Activated T-helper 9 cell treated with anti-CD3 and anti-CD28 coated beads, Interleukin-2, amount 50 U/mL, for 16 hours (primary cell): ENCODE results near the gene INTS2.
A peak's percentile ranks its signal among the peaks of the same experiment; 100 is the strongest.
"Not testable (repeated sequence)": the region's sequence is repeated elsewhere in the genome, so short reads cannot be mapped to it uniquely, and the experiment has no call there.

Experiments used
- DNase-seq: peaks from one replicate; pipeline ENCODE4 v3.0.0-alpha.2; 2020; ENCODE audit warnings: low read depth

The INTS2 gene

DNA sequence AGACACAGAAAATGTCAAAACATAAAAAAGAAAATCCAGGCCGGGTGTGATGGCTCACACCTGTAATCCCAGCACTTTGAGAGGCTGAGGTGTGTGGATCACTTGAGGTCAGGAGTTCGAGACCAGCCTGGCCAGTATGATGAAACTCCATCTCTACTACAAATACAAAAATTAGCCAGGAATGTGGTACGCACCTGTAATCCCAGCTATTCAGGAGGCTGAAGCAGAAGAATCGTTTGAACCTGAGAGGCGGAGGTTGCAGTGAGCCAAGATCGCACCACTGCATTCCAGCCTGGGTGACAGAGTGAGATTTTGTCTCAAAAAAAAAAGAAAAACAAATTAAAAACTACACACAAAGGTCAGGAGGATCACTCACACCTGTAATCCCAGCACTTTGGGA lies 40.0 kb downstream of the INTS2 start:
- not testable (repeated sequence) for DNase-seq

GRCh38 chr17:61885865-61886264 lies 41.9 kb downstream of the INTS2 start:
- not testable (repeated sequence) for DNase-seq

GRCh38 chr17:61884864-61885263 lies 42.9 kb downstream of the INTS2 start:
- no peak for DNase-seq

DNA sequence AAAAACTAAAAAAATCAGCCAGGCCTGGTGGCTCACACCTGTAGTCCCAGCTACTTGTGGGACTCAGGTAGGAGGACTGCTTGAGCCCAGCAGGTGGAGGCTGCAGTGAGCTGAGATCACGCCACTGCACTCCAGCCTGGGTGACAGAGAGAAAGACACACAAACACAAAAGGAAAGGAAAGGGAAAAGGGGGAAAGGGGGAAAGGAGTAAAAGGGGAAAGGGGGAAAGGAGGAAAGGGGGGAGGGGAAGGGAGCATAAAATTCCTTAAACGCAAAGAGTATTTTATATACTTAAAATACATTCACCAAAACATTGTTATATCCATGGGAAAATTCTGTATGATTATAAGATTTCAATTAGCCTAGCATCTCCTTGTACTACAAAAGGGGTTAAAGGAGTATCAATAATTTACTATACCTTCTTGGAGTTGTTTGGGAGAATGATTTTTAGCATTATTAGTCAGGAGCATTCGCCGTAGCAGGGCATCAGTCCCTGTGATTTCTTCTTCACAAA lies 47.1 kb downstream of the INTS2 start:
- no peak for DNase-seq

GRCh38 chr17:61878984-61879612 lies 48.7 kb downstream of the INTS2 start:
- no peak for DNase-seq

- DNase-seq = no peak
Measured at GRCh38 chr17:61878520-61878919, 49.3 kb downstream of the INTS2 start.

DNA sequence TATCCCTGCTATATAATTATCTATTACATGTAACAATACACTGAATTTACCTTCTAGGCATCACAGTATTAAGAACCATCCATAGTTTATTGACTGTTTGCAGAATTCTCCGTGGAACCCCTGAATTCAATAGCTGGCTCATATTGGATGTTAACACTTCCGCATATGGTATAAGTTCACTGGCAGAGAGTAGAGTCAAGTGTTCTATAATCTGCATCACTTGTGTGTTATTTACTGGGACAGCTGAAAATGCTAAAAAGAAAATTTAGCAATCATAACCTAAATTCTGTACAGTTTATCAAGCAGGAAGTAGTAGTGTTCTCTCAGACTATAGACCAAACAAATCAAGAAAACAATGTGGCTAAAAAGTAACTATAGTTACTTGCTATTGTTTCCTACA lies 49.9 kb downstream of the INTS2 start:
- no peak for DNase-seq

- no peak for DNase-seq
Measured at GRCh38 chr17:61875804-61876203, 52.0 kb downstream of the INTS2 start.

DNA sequence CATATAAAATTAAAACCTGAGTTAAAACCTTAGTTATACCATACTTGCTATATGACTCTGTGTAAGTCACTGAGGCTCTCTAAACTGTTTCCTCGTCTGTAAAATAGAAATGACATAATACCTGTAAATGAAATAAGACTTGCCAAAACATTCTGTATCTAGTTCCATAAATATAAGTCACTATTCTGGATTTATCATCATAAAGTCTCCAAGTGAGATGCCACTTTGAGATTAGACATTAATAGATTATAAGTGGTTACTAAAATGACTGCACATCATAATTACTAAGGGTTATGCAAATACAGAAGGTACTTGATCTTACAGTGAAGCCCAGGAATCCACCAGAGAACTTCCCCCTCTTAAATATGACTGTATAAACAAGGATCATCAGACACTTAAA lies 52.5 kb downstream of the INTS2 start:
- DNase-seq = no peak

- DNase-seq = no peak
Measured at GRCh38 chr17:61874075-61874474, 53.7 kb downstream of the INTS2 start.

- no peak for DNase-seq
Measured at GRCh38 chr17:61872099-61872498, 55.7 kb downstream of the INTS2 start.

DNA sequence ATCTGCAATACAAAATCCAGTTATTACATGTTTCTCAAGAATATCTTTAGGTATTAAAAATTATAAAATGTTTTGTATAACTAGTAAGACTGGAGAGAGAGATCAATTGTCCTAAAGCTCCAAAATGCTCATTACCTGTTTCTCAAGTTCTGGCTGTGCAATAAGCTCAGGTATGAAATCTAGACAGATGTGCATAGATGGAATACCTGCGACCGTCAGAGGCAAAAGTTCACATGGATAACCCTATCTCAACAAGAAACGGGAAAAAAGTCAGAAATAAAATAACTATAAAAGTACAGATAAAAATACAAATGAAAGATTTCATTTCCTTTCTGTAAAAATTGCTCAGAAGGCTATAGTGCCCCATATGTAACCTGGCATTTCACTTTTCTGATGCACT lies 58.6 kb downstream of the INTS2 start:
- DNase-seq = no peak

GRCh38 chr17:61868074-61868473 lies 59.7 kb downstream of the INTS2 start:
- no peak for DNase-seq

DNA sequence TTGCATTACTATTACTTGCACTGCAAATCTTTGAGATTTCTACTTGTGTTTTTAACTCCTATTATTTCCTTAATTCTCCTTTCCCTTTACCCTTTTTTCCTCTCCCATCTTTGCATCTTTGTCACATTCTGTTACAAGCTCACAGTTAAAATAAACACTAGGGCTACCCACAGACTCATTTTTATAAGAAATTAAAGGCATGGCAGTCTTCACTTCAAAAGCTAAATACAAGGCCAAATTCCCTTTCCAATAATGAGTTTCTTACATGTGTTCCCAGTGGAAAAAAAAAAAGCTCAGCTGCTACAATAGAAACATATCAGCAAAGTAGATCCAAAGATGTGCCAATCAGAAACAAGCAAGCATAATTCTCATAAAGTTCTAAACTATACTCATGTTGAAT lies 60.7 kb downstream of the INTS2 start:
- no peak for DNase-seq

DNA sequence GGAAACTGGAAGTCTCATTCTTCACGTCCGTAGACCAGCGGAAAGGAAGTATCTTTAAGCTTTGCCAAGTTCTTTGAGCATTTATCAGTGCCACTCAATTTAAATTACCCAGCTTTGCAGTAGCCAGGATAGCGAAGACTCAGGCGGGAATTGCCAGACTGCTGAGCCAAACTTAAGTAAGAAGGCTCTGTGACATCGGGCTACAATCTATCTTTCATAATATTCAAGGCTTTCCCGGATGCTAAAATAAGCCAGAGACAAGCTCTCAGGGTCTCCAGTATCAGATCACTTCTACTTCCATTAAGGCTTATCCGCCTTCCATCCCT lies 64.0 kb downstream of the INTS2 start:
- DNase-seq = no peak

GRCh38 chr17:61862975-61863800 lies 64.6 kb downstream of the INTS2 start, which contains the start of gene BRIP1:
TSS of gene BRIP1 (minus strand) at chr17:61863528. CDS start at chr17:61861539, 1,989 bp downstream.
- DNase-seq = peak; percentile 82

- no peak for DNase-seq
Measured at GRCh38 chr17:61862105-61862574, 65.6 kb downstream of the INTS2 start.

DNA sequence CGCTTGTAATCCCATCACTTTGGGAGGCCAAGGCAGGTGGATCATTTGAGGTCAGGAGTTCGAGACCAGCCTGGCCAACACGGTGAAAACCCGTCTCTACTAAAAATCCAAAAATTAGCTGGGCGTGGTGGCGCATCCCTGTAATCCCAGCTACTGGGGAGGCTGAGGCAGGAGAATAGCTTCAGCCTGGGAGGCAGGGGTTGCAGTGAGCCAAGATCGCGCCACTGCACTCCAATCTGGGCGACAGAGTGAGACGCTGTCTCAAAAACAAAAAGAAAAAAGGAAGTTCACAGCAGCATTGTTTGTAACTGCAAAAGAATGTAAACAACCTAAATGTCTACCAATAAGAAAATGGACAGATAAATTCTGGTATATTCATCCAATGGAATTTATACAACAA lies 67.4 kb downstream of the INTS2 start:
- not testable (repeated sequence) for DNase-seq

GRCh38 chr17:61856035-61856434 lies 71.7 kb downstream of the INTS2 start:
- no peak for DNase-seq

- no peak for DNase-seq
Measured at GRCh38 chr17:61852857-61853256, 74.9 kb downstream of the INTS2 start.

DNA sequence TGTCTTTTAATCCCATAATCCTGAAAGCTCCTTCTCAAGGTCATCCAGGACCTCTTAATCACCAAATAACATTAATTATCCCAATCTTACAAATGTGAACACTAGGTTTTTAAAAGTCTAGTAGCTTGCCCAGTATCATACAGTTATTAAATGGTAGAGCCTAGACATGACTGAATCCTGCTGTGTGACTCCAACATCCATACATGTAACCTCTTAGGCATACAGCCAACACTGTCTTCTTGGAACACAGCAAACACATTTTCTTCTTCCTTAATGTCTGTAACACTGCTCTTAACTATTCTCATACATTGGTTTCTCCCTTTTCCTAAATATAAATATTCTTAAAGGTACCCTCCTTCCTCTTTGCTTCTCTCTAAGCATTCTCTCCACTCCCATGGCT lies 78.1 kb downstream of the INTS2 start:
- DNase-seq = no peak

DNA sequence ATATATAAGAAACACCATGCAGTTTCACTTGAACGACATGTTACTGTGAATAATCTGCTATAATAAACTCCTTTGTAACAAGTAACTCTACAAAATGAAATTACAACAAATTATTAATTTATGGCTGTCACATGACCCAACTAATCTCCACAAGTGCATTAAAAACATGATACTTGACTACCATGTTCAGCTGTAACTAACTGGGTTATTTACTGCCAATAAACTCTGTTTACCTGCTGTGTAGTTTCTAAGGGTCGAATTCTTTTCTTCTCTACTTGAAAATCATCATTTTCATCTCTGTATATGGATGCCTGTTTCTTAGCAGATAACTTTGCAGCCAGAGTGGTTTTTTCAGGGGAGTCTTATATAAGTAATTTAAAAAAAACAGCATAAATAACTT lies 78.9 kb downstream of the INTS2 start:
- no peak for DNase-seq

GRCh38 chr17:61848247-61848646 lies 79.5 kb downstream of the INTS2 start:
- DNase-seq = no peak
